Measurements from ENCODE around the gene FSTL5.

The FSTL5 gene

GRCh38 chr4:161696944-161697343 lies 466.9 kb downstream of the FSTL5 start:
- DNase-seq = no peak

- DNase-seq = no peak
Observed at GRCh38 chr4:161680146-161680545, 483.7 kb downstream of the FSTL5 start.

GRCh38 chr4:161664740-161665139 lies 499.1 kb downstream of the FSTL5 start:
- DNase-seq = no peak

- no peak for DNase-seq
Observed at GRCh38 chr4:161663844-161664243, 500.0 kb downstream of the FSTL5 start.

- no peak for DNase-seq
Observed at GRCh38 chr4:161658676-161659075, 505.1 kb downstream of the FSTL5 start.

GRCh38 chr4:161657616-161658015 lies 506.2 kb downstream of the FSTL5 start:
- no peak for DNase-seq

- DNase-seq = no peak
Observed at GRCh38 chr4:161656594-161656993, 507.2 kb downstream of the FSTL5 start.

GRCh38 chr4:161655148-161655547 lies 508.7 kb downstream of the FSTL5 start:
- DNase-seq = no peak

GRCh38 chr4:161653697-161654096 lies 510.1 kb downstream of the FSTL5 start:
- no peak for DNase-seq

- DNase-seq = no peak
Observed at GRCh38 chr4:161651586-161651985, 512.2 kb downstream of the FSTL5 start.

- no peak for DNase-seq
Observed at GRCh38 chr4:161650812-161651211, 513.0 kb downstream of the FSTL5 start.

- DNase-seq = no peak
Observed at GRCh38 chr4:161647757-161648156, 516.0 kb downstream of the FSTL5 start.

- no peak for DNase-seq
Observed at GRCh38 chr4:161642708-161643107, 521.1 kb downstream of the FSTL5 start.

- peak; percentile 7 for DNase-seq
Observed at GRCh38 chr4:161629694-161630441, 533.9 kb downstream of the FSTL5 start.

- no peak for DNase-seq
Observed at GRCh38 chr4:161604516-161605300, 559.1 kb downstream of the FSTL5 start.

GRCh38 chr4:161601011-161601410 lies 562.8 kb downstream of the FSTL5 start:
- DNase-seq = no peak

GRCh38 chr4:161595230-161595771 lies 568.5 kb downstream of the FSTL5 start:
- no peak for DNase-seq

- no peak for DNase-seq
Observed at GRCh38 chr4:161585011-161585410, 578.8 kb downstream of the FSTL5 start.

- no peak for DNase-seq
Observed at GRCh38 chr4:161583549-161583948, 580.3 kb downstream of the FSTL5 start.

- no peak for DNase-seq
Observed at GRCh38 chr4:161581262-161582230, 582.3 kb downstream of the FSTL5 start.

GRCh38 chr4:161577579-161578301 lies 586.1 kb downstream of the FSTL5 start:
- no peak for DNase-seq

- DNase-seq = no peak
Observed at GRCh38 chr4:161573836-161574235, 590.0 kb downstream of the FSTL5 start.

All from NCI-H82 (cell line).